HCT116 (cell line): ENCODE data around the gene MAFG. TPM values are rescaled to one million over a fixed set of nuclear protein-coding genes. Genes with fewer than 3 reads are reported as not detected.

Source experiments
- ATAC-seq: fragments of 200-7000 bp; cut with Tn5 transposase; 2 replicates; pipeline ENCODE4 v1.9.1; 2020; ENCODE audit warnings: mild to moderate bottlenecking, moderate library complexity
- BruUV-seq: library from RNA; stranded (reverse); fragments of 400-500 nt; replicated peaks from 2 replicates; lab custom pipeline; 2021; lab: Mats Ljungman, UMichigan
- CTCF ChIA-PET: fragments of 300-600 bp; sonication (Branson Sonifier 250); formaldehyde crosslinking; loops from one replicate; lab custom pipeline; 2021; ENCODE audit warnings: antibody characterized with exemption; lab: Charles Lee
- POLR2A ChIA-PET: fragments of 300-600, 350-600 bp; sonication (Branson Sonifier 250); formaldehyde crosslinking; loops from one replicate; lab custom pipeline; 2021; ENCODE audit warnings: antibody characterized with exemption; lab: Charles Lee
- RAD21 ChIA-PET, 2 experiments: fragments of 300-600 bp; sonication (Branson Sonifier 250); formaldehyde crosslinking; loops; one replicate each; lab custom pipeline; 2023; ENCODE audit warnings: low total read pairs in 2 of 2; ENCODE audit not compliant: uncharacterized antibody in 2 of 2, unreplicated experiment in 2 of 2, low non-redundant PET in 1 of 2; lab: Charles Lee
- DNase-seq: peaks from one replicate; pipeline ENCODE4 v3.0.0-alpha.2; 2010; ENCODE audit warnings: low read depth, low spot score
- H2AFZ ChIP-seq: fragments of 200-600 bp; shearing (Covaris generic), sonication (generic); 2 replicates; pipeline ENCODE4 v1.6.1; 2017; ENCODE audit warnings: low read depth, mixed run types, mixed read lengths, antibody characterized with exemption, low read length; ENCODE audit not compliant: poor library complexity, severe bottlenecking
- H3K27ac ChIP-seq: 2 replicates; pipeline ENCODE4 v1.5.1; 2012; ENCODE audit warnings: low read depth, low read length
- H3K27me3 ChIP-seq: fragments of 200-600 bp; sonication (generic); 2 replicates; pipeline ENCODE4 v1.6.1; 2016; ENCODE audit warnings: mixed run types, low read length, mixed read lengths; ENCODE audit not compliant: insufficient read depth
- H3K36me3 ChIP-seq, 2 experiments: fragments of 200-500 bp in 1 of 2; fragments of 200-600 bp in 1 of 2; sonication (Bioruptor generic) in 1 of 2; sonication (generic) in 1 of 2; 2 replicates each; pipeline versions ENCODE4 v1.5.1 to v1.6.1; 2014 to 2016; ENCODE audit warnings: low read length in 2 of 2, inconsistent platforms in 1 of 2, mixed read lengths in 1 of 2, mixed run types in 1 of 2; ENCODE audit not compliant: insufficient read depth in 2 of 2, control insufficient read depth in 1 of 2
- H3K4me1 ChIP-seq, 2 experiments: fragments of 200-600 bp in 1 of 2; sonication (generic) in 1 of 2; 2 replicates each; pipeline versions ENCODE4 v1.5.1 to v1.6.1; 2012 to 2017; ENCODE audit warnings: low read length in 2 of 2, inconsistent platforms in 1 of 2, mild to moderate bottlenecking in 1 of 2, mixed read lengths in 1 of 2, mixed run types in 1 of 2, moderate library complexity in 1 of 2; ENCODE audit not compliant: insufficient read depth in 2 of 2, control insufficient read depth in 1 of 2
- H3K4me2 ChIP-seq: fragments of 200-600 bp; sonication (generic); 2 replicates; pipeline ENCODE4 v1.6.1; 2017; ENCODE audit warnings: mixed run types, low read length, mixed read lengths
- H3K4me3 ChIP-seq, 2 experiments: fragments of 200-600 bp in 1 of 2; sonication (generic) in 1 of 2; replicated peaks in 1 of 2; 2 replicates each; pipeline ENCODE4 v1.5.1; 2011 to 2016; ENCODE audit warnings: low read length in 2 of 2, control low read depth in 1 of 2, low read depth in 1 of 2, mild to moderate bottlenecking in 1 of 2, mixed read lengths in 1 of 2, mixed run types in 1 of 2
- H3K79me2 ChIP-seq: fragments of 200-600 bp; sonication (generic); 2 replicates; pipeline ENCODE4 v1.6.1; 2017; ENCODE audit warnings: mild to moderate bottlenecking, mixed run types, low read length, moderate library complexity, mixed read lengths; ENCODE audit not compliant: insufficient read depth
- H3K9ac ChIP-seq: fragments of 200-600 bp; sonication (generic); 2 replicates; pipeline ENCODE4 v1.6.1; 2016; ENCODE audit warnings: low read length, mixed read lengths
- H3K9me2 ChIP-seq: fragments of 200-600 bp; sonication (generic), shearing (Covaris generic); 2 replicates; pipeline ENCODE4 v1.6.1; 2017; ENCODE audit warnings: mixed run types, mild to moderate bottlenecking, moderate library complexity; ENCODE audit not compliant: insufficient read depth
- H3K9me3 ChIP-seq, 2 experiments: fragments of 200-500 bp in 1 of 2; fragments of 200-600 bp in 1 of 2; sonication (Bioruptor generic) in 1 of 2; sonication (generic) in 1 of 2; 2 replicates each; pipeline ENCODE4 v1.6.1; 2014 to 2017; ENCODE audit warnings: low read length in 2 of 2, mixed read lengths in 2 of 2, inconsistent platforms in 1 of 2, low read depth in 1 of 2, mild to moderate bottlenecking in 1 of 2, mixed run types in 1 of 2, moderate library complexity in 1 of 2; ENCODE audit not compliant: control insufficient read depth in 1 of 2, insufficient read depth in 1 of 2
- H4K20me1 ChIP-seq: fragments of 200-600 bp; sonication (generic), shearing (Covaris generic); 2 replicates; pipeline ENCODE4 v1.6.1; 2017; ENCODE audit warnings: mixed run types, mild to moderate bottlenecking, moderate library complexity; ENCODE audit not compliant: insufficient read depth
- CBX3 ChIP-seq: IDR thresholded peaks from 2 replicates; pipeline ENCODE4 v1.6.1; 2012; ENCODE audit warnings: low read depth
- CEBPB ChIP-seq: IDR thresholded peaks from 2 replicates; pipeline ENCODE4 v1.6.1; 2012; ENCODE audit warnings: low read depth
- CTCF ChIP-seq, 3 experiments: fragments of 200-600 bp in 1 of 3; sonication (generic) in 1 of 3; IDR thresholded peaks in 2 of 3; conservative IDR thresholded peaks in 1 of 3; 2 replicates each; pipeline ENCODE4 v1.5.1; 2012 to 2017; ENCODE audit warnings: low read depth in 2 of 3, low read length in 2 of 3, antibody characterized with exemption in 1 of 3, borderline replicate concordance in 1 of 3, control low read depth in 1 of 3, mild to moderate bottlenecking in 1 of 3, mixed read lengths in 1 of 3, mixed run types in 1 of 3, moderate library complexity in 1 of 3; ENCODE audit not compliant: insufficient read depth in 1 of 3
- MAX ChIP-seq: IDR thresholded peaks from 2 replicates; pipeline ENCODE4 v1.6.1; 2012
- REST ChIP-seq: IDR thresholded peaks from 2 replicates; pipeline ENCODE4 v1.6.1; 2012; ENCODE audit warnings: low read depth
- SIN3A ChIP-seq: IDR thresholded peaks from 2 replicates; pipeline ENCODE4 v1.6.1; 2012; ENCODE audit warnings: low read depth
- YY1 ChIP-seq: IDR thresholded peaks from 2 replicates; pipeline ENCODE4 v1.6.1; 2011; ENCODE audit warnings: low read length, low read depth, moderate library complexity, mild to moderate bottlenecking; ENCODE audit not compliant: insufficient replicate concordance; ENCODE audit errors: extremely low read depth
- ZBTB33 ChIP-seq: IDR thresholded peaks from 2 replicates; pipeline ENCODE4 v1.6.1; 2011; ENCODE audit warnings: mild to moderate bottlenecking, low read length, moderate library complexity; ENCODE audit not compliant: insufficient replicate concordance; ENCODE audit errors: extremely low read depth
- ZFX ChIP-seq: fragments of 450-650 bp; IDR thresholded peaks from 2 replicates; pipeline ENCODE4 v1.6.1; 2017
- ZNF274 ChIP-seq: fragments of 200-500 bp; sonication (Bioruptor generic); IDR thresholded peaks from 2 replicates; pipeline ENCODE4 v1.6.1; 2014; ENCODE audit warnings: mild to moderate bottlenecking, low read depth, low read length, inconsistent platforms
- intact Hi-C: fragments of 100-400 bp; cut with micrococcal nuclease; formaldehyde crosslinking; loops from 2 replicates; pipeline ENCODE4 v1.10.0; 2022
- total RNA-seq: library from RNA; stranded (reverse); gene quantifications from one replicate; pipeline ENCODE4 v1.2.1, GENCODE V29; 2021; ENCODE audit not compliant: unreplicated experiment

Gene MAFG
- total RNA-seq, 1 experiment from 2014 or later, result 46.8 TPM

- no TSS peak for BruUV-seq
- ChIA-PET RAD21 (no interaction called here), POLR2A (interaction anchor here (1.1 to 4.6 kb wide), 4 partner anchors 8 to 216 kb away, joined by 3 to 18 read pairs (median 4); partner anchors contain the start of gene PYCR1), CTCF (interaction anchor here (1.0 to 1.5 kb wide), 5 partner anchors 11 to 94 kb away, joined by 3 to 7 read pairs (median 5); partner anchors contain the start of genes ARHGDIA, CENPX and LRRC45)
- Histone ChIP-seq H3K79me2 (peaks cover 40% of the 10 kb centered on the region), H3K9me3 (no peaks in the 10 kb centered on the region), H3K9me2 (no peaks in the 10 kb centered on the region), H3K4me1 (peaks cover 36 to 76% of the 10 kb centered on the region in 2 experiments), H3K4me2 (peak overlapping the region; percentile 95), H4K20me1 (no peaks in the 10 kb centered on the region), H3K9ac (peak overlapping the region; percentile 83), H3K36me3 (peaks cover 0 to 11% of the 10 kb centered on the region in 2 experiments; a peak in 1 of 4 replicates), H3K27ac (peak overlapping the region; percentile 97), H3K27me3 (no peaks in the 10 kb centered on the region), H3K4me3 (peak overlapping the region; percentile 77 to 93), H2AFZ (no peak overlapping the region)
- intact Hi-C loops, result loop anchor here (5.0 kb wide), 1 partner anchor 56 kb away; the partner anchor contains the start of gene ARHGDIA
- TF ChIP-seq YY1 (no peak), ZFX (no peak), ZNF274 (no peak), SIN3A (no peak), CBX3 (no peak), MAX (no peak), ZBTB33 (no peak), CEBPB (no peak), REST (no peak), CTCF (IDR thresholded peaks at IDR 0.05 in 2 of 3, conservative IDR thresholded peaks at IDR 0.05 in 1 of 3; ENCODE audit: borderline replicate concordance in 1 of 3, insufficient read depth in 1 of 3, low read depth in 2 of 3, low read length in 2 of 3) (no peak)
- peak; percentile 7 for ATAC-seq
- no peak for DNase-seq
Observed at GRCh38 chr17:81928544-81929252, 1.2 kb upstream of the MAFG start.
